Neural progenitor cell (in vitro differentiated cells): ENCODE data around the gene TBC1D20. TPM values are rescaled to one million over a fixed set of nuclear protein-coding genes. Genes with fewer than 3 reads are reported as not detected.
"Not testable (repeated sequence)": the region's sequence is repeated elsewhere in the genome, so short reads cannot be mapped to it uniquely, and the experiment has no call there.

Experiments used
- DNase-seq: peaks from one replicate; pipeline ENCODE4 v3.0.0-alpha.2; 2016; ENCODE audit warnings: low spot score
- H2AFZ ChIP-seq: fragments of 200-600 bp; sonication (generic); replicated peaks from 2 replicates; pipeline ENCODE4 v1.6.1; 2016; ENCODE audit warnings: antibody characterized with exemption
- H3F3A ChIP-seq: fragments of 200-600 bp; sonication (generic); 2 replicates; pipeline ENCODE4 v1.6.1; 2016; ENCODE audit warnings: antibody characterized with exemption, low read depth
- H3K27ac ChIP-seq: fragments of 200-600 bp; sonication (generic); 2 replicates; pipeline ENCODE4 v1.5.1; 2016; ENCODE audit warnings: mild to moderate bottlenecking
- H3K27me3 ChIP-seq: fragments of 200-600 bp; sonication (generic); 2 replicates; pipeline ENCODE4 v1.6.1; 2016; ENCODE audit warnings: mild to moderate bottlenecking, moderate library complexity
- H3K36me3 ChIP-seq: fragments of 200-600 bp; sonication (generic); 2 replicates; pipeline ENCODE4 v1.5.1; 2016
- H3K4me1 ChIP-seq: fragments of 200-600 bp; sonication (generic); 2 replicates; pipeline ENCODE4 v1.6.1; 2016; ENCODE audit warnings: mixed run types
- H3K4me2 ChIP-seq: fragments of 200-600 bp; sonication (generic); 2 replicates; pipeline ENCODE4 v1.6.1; 2016
- H3K4me3 ChIP-seq: fragments of 200-600 bp; sonication (generic); 2 replicates; pipeline ENCODE4 v1.5.1; 2016
- H3K79me2 ChIP-seq: fragments of 200-600 bp; sonication (generic); 2 replicates; pipeline ENCODE4 v1.6.1; 2016; ENCODE audit warnings: low read depth
- H3K9ac ChIP-seq: fragments of 200-600 bp; sonication (generic); 2 replicates; pipeline ENCODE4 v1.6.1; 2016
- H3K9me3 ChIP-seq: fragments of 200-600 bp; sonication (generic); 2 replicates; pipeline ENCODE4 v1.5.1; 2016; ENCODE audit warnings: low read depth
- H4K20me1 ChIP-seq: fragments of 200-600 bp; sonication (generic); 2 replicates; pipeline ENCODE4 v1.6.1; 2016; ENCODE audit warnings: low read depth
- H3K27ac Mint-ChIP-seq: 3 replicates; pipeline ENCODE4 v1.8.0; 2021; ENCODE audit warnings: mixed read lengths
- H3K27me3 Mint-ChIP-seq: 2 replicates; pipeline ENCODE4 v1.8.0; 2022; ENCODE audit warnings: low read depth, mild to moderate bottlenecking, inconsistent platforms, moderate library complexity, mixed read lengths; ENCODE audit not compliant: insufficient read depth
- H3K36me3 Mint-ChIP-seq: 3 replicates; pipeline ENCODE4 v1.8.0; 2021; ENCODE audit warnings: mixed read lengths
- H3K4me1 Mint-ChIP-seq: 3 replicates; pipeline ENCODE4 v1.8.0; 2021; ENCODE audit warnings: mixed read lengths
- H3K4me3 Mint-ChIP-seq: 3 replicates; pipeline ENCODE4 v1.8.0; 2021; ENCODE audit warnings: mild to moderate bottlenecking, moderate library complexity, mixed read lengths
- H3K9me3 Mint-ChIP-seq: 3 replicates; pipeline ENCODE4 v1.8.0; 2020; ENCODE audit warnings: mixed read lengths
- EZH2 ChIP-seq: fragments of 200-600 bp; sonication (generic); IDR thresholded peaks from 2 replicates; pipeline ENCODE4 v1.6.1; 2017; ENCODE audit warnings: antibody characterized with exemption, mild to moderate bottlenecking, moderate library complexity
- EZH2phosphoT487 ChIP-seq: fragments of 200-600 bp; sonication (generic); IDR thresholded peaks from 2 replicates; pipeline ENCODE4 v1.6.1; 2017; ENCODE audit warnings: antibody characterized with exemption
- total RNA-seq: library from RNA; depleted of rRNA; stranded (reverse); fragments of >200 nt; gene quantifications from 2 replicates; pipeline ENCODE4 v1.2.3, GENCODE V29; 2015; ENCODE audit warnings: low replicate concordance
- TF ChIP-seq, protein P1 (sequence below): fragments of 200-600 bp; sonication (generic); IDR thresholded peaks from 2 replicates; pipeline ENCODE4 v1.5.1; 2017; ENCODE audit warnings: antibody characterized with exemption, mild to moderate bottlenecking

TBC1D20 gene
- total RNA-seq, 1 donor from 2014 or later, result 23.2 TPM

- Mint-ChIP-seq H3K9me3 (no peaks in the 10 kb centered on the region), H3K27ac (no peak overlapping the region), H3K4me3 (peak overlapping the region; percentile 97), H3K27me3 (peaks cover 7% of the 10 kb centered on the region), H3K4me1 (peaks cover 28% of the 10 kb centered on the region), H3K36me3 (peaks cover 4% of the 10 kb centered on the region)
- H3F3A ChIP-seq, result peaks cover 13% of the 10 kb centered on the region
- peaks cover 59% of the 10 kb centered on the region for H4K20me1 ChIP-seq
- no peak overlapping the region for H3K9ac ChIP-seq
- H2AFZ ChIP-seq, result no peak overlapping the region
- TF ChIP-seq EZH2, result no peak
- no peak for TF ChIP-seq EZH2phosphoT487
- peaks cover 10% of the 10 kb centered on the region for H3K4me1 ChIP-seq
- DNase-seq, result no peak
- no peaks in the 10 kb centered on the region for H3K9me3 ChIP-seq
- H3K27ac ChIP-seq, result no peak overlapping the region
- H3K4me3 ChIP-seq, result peak overlapping the region; percentile 79
- H3K4me2 ChIP-seq, result peak overlapping the region; percentile 89
- peaks cover 24% of the 10 kb centered on the region for H3K27me3 ChIP-seq
- no peaks in the 10 kb centered on the region for H3K36me3 ChIP-seq
- peaks cover 62% of the 10 kb centered on the region for H3K79me2 ChIP-seq
Observed at GRCh38 chr20:460707-461106, 1.6 kb downstream of the TBC1D20 start.

DNA sequence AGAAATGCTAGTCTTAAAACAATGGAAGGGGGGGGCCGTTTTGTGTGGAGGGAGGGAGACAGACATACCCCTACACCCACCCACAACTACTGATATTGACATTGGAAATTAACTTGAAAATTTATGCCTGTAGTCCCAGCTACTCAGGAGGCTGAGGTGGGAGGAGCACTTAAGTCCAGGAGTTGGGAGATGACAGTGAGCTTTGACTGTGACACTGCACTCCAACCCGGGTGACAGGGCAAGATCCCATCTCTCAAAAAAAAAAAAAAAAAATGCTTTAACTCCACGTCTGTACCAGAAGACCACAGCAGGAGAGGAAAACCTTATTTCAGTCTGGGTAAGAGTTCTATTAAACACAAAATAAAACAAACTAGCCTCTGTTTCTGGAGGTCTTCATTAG, 2.2 kb downstream of the TBC1D20 start:
- Histone ChIP-seq H3K79me2 (peaks cover 67% of the 10 kb centered on the region), H3K4me2 (peak overlapping the region; percentile 89), H3K9me3 (no peaks in the 10 kb centered on the region), H3K36me3 (no peaks in the 10 kb centered on the region), H3K9ac (no peak overlapping the region), H3K27me3 (peaks cover 23% of the 10 kb centered on the region), H2AFZ (no peak overlapping the region), H3F3A (peaks cover 13% of the 10 kb centered on the region), H3K4me3 (peak overlapping the region; percentile 79), H3K4me1 (peaks cover 10% of the 10 kb centered on the region), H3K27ac (no peak overlapping the region), H4K20me1 (peaks cover 64% of the 10 kb centered on the region)
- DNase-seq, result no peak
- peaks cover 7% of the 10 kb centered on the region for H3K27me3 Mint-ChIP-seq
- peak overlapping the region; percentile 53 for H3K4me3 Mint-ChIP-seq
- no peaks in the 10 kb centered on the region for H3K9me3 Mint-ChIP-seq
- peaks cover 28% of the 10 kb centered on the region for H3K4me1 Mint-ChIP-seq
- H3K27ac Mint-ChIP-seq, result no peak overlapping the region
- no peak for TF ChIP-seq EZH2
- TF ChIP-seq, protein P1, sequence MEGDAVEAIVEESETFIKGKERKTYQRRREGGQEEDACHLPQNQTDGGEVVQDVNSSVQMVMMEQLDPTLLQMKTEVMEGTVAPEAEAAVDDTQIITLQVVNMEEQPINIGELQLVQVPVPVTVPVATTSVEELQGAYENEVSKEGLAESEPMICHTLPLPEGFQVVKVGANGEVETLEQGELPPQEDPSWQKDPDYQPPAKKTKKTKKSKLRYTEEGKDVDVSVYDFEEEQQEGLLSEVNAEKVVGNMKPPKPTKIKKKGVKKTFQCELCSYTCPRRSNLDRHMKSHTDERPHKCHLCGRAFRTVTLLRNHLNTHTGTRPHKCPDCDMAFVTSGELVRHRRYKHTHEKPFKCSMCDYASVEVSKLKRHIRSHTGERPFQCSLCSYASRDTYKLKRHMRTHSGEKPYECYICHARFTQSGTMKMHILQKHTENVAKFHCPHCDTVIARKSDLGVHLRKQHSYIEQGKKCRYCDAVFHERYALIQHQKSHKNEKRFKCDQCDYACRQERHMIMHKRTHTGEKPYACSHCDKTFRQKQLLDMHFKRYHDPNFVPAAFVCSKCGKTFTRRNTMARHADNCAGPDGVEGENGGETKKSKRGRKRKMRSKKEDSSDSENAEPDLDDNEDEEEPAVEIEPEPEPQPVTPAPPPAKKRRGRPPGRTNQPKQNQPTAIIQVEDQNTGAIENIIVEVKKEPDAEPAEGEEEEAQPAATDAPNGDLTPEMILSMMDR, result no peak
- TF ChIP-seq EZH2phosphoT487, result no peak
- peaks cover 4% of the 10 kb centered on the region for H3K36me3 Mint-ChIP-seq

DNA sequence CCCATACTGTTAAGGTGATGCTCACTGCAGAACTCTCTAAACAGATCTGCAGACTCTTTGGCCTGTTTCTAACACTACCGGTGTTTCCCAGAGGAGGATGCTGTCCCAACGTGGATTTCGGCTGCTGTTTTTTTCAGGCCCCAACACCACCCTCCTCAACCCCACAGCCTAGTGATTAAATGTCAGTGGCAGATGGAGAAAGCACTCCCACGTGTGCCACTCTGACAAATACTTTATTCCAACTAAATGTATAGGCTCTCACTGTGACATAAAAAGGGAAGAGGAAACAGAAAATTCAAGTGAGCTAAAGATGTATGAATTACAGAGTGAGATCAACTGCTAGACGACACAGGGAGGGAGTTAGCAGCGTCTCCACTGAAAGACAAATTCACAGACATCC, 3.6 kb downstream of the TBC1D20 start:
- Histone ChIP-seq H3K4me1 (peaks cover 10% of the 10 kb centered on the region), H3K9ac (no peak overlapping the region), H3K4me3 (no peak overlapping the region), H3K36me3 (no peaks in the 10 kb centered on the region), H3K4me2 (no peak overlapping the region), H3K27me3 (peaks cover 9% of the 10 kb centered on the region), H3K27ac (no peak overlapping the region), H3K79me2 (peaks cover 81% of the 10 kb centered on the region), H3F3A (peaks cover 13% of the 10 kb centered on the region), H2AFZ (no peak overlapping the region), H3K9me3 (no peaks in the 10 kb centered on the region), H4K20me1 (peaks cover 69% of the 10 kb centered on the region)
- no peaks in the 10 kb centered on the region for H3K9me3 Mint-ChIP-seq
- H3K27ac Mint-ChIP-seq, result no peak overlapping the region
- peaks cover 7% of the 10 kb centered on the region for H3K27me3 Mint-ChIP-seq
- H3K4me3 Mint-ChIP-seq, result no peak overlapping the region
- H3K36me3 Mint-ChIP-seq, result peaks cover 7% of the 10 kb centered on the region
- TF ChIP-seq, protein P1, result no peak
- no peak for TF ChIP-seq EZH2phosphoT487
- H3K4me1 Mint-ChIP-seq, result peaks cover 28% of the 10 kb centered on the region
- no peak for DNase-seq

DNA sequence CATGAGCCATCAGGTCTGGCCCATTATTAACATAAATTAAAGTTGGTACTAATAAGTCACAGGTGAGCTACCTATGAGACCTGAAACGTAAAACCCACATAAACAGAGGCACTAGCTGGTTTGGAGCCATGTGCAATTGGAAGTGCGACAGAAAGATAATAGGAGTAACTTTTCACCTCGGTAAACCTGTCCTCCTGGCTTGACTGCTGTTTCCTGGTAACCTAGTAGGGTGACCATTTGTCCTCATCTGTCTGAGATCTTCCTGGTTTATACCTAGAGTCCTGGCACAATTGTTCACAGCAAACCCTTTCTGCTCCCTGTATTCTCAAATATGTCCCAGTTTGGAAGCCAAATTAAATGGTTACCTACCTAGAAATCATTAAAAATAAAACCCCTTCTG, 7.4 kb downstream of the TBC1D20 start:
- no peak for DNase-seq
- no peaks in the 10 kb centered on the region for H3K4me1 ChIP-seq
- TF ChIP-seq, protein P1, result no peak
- TF ChIP-seq EZH2 (no peak), EZH2phosphoT487 (no peak)
- H3K27ac ChIP-seq, result no peak overlapping the region
- peaks cover 83% of the 10 kb centered on the region for H3K79me2 ChIP-seq
- Mint-ChIP-seq H3K27me3 (no peaks in the 10 kb centered on the region), H3K27ac (no peak overlapping the region), H3K4me3 (no peak overlapping the region), H3K9me3 (no peaks in the 10 kb centered on the region), H3K36me3 (peaks cover 9% of the 10 kb centered on the region), H3K4me1 (peaks cover 9% of the 10 kb centered on the region)
- H3K9me3 ChIP-seq, result no peaks in the 10 kb centered on the region
- no peaks in the 10 kb centered on the region for H3K27me3 ChIP-seq
- no peak overlapping the region for H3K9ac ChIP-seq
- H2AFZ ChIP-seq, result no peak overlapping the region
- H3K4me3 ChIP-seq, result no peak overlapping the region
- H3F3A ChIP-seq, result no peaks in the 10 kb centered on the region
- peaks cover 72% of the 10 kb centered on the region for H4K20me1 ChIP-seq
- H3K4me2 ChIP-seq, result no peak overlapping the region
- no peaks in the 10 kb centered on the region for H3K36me3 ChIP-seq

- not testable (repeated sequence) for H3K4me2 ChIP-seq, H3K9me3 ChIP-seq, H3F3A ChIP-seq, H3K4me3 Mint-ChIP-seq, DNase-seq, H3K27me3 Mint-ChIP-seq, H3K4me3 ChIP-seq, H3K9me3 Mint-ChIP-seq, H3K9ac ChIP-seq, H3K27ac ChIP-seq, H3K36me3 ChIP-seq, H3K4me1 Mint-ChIP-seq, H3K4me1 ChIP-seq, H3K27me3 ChIP-seq, H3K27ac Mint-ChIP-seq, H2AFZ ChIP-seq
- Histone ChIP-seq H3K79me2 (peaks cover 75% of the 10 kb centered on the region), H4K20me1 (peaks cover 49% of the 10 kb centered on the region)
- H3K36me3 Mint-ChIP-seq, result peaks cover 14% of the 10 kb centered on the region
Observed at GRCh38 chr20:452021-452420, 10.3 kb downstream of the TBC1D20 start.
